PFSK-1 (cell line): ENCODE results near the gene NRM.

Experiments
- FOXP2 ChIP-seq: optimal IDR thresholded peaks from 2 replicates; pipeline ENCODE3; 2011; ENCODE audit warnings: borderline replicate concordance, control low read depth, inconsistent platforms; ENCODE audit not compliant: insufficient read depth; ENCODE audit errors: extremely low read length, extremely low read depth
- POLR2AphosphoS5 ChIP-seq: IDR thresholded peaks from 2 replicates; pipeline ENCODE4 v1.6.1; 2012; ENCODE audit warnings: low read depth, mild to moderate bottlenecking, control low read depth, low read length, moderate library complexity
- SIN3A ChIP-seq: IDR thresholded peaks from 2 replicates; pipeline ENCODE4 v1.6.1; 2012; ENCODE audit warnings: mild to moderate bottlenecking, low read length, moderate library complexity, borderline replicate concordance; ENCODE audit not compliant: insufficient read depth
- TAF1 ChIP-seq: IDR thresholded peaks from 2 replicates; pipeline ENCODE4 v1.6.1; 2012; ENCODE audit warnings: low read length, control low read depth, borderline replicate concordance; ENCODE audit not compliant: insufficient read depth
- TF ChIP-seq, protein P1 (sequence below), 2 experiments: IDR thresholded peaks; 2 replicates each; pipeline versions ENCODE4 v1.6.1 to v1.8.0; 2011 to 2012; ENCODE audit warnings: low read depth in 2 of 2, low read length in 2 of 2, control low read depth in 1 of 2, inconsistent platforms in 1 of 2, mild to moderate bottlenecking in 1 of 2, moderate library complexity in 1 of 2; ENCODE audit not compliant: insufficient read depth in 1 of 2

The NRM gene

DNA sequence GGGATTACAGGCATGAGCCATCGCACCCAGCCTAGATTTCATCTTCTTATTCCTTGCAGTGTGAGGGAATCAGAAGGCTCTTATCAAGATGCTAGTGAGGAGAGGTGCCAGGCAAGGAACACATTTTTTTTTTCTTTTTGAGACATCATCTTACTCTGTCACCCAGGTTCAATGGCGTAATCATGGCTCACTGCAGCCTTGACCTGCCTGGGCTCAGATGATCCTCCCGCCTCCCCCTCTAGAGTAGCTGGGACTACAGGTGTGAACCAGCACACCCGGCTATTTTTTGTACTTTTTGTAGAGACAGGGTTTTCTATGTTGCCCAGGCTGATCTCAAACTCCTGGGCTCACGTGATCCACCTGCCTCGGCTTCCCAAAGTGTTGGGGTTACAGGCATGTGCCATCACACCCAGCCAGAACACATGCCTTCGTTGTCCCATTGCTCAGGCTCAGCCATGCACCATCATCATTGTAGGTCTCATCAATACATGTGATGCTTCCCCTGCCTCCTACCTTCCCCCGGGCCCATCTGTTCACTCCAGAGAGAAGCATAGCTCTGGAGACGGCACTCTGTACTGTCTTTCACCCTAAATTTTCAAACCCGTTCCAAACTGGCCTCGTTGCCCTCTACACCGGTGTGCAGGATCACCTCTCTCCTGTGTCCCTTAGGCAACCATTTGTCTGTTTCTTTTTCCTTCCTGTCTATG, 41.6 kb upstream of the NRM start:
- TF ChIP-seq POLR2AphosphoS5 = no peak
- TF ChIP-seq TAF1 = no peak
- TF ChIP-seq FOXP2 = no peak
- TF ChIP-seq, protein P1, sequence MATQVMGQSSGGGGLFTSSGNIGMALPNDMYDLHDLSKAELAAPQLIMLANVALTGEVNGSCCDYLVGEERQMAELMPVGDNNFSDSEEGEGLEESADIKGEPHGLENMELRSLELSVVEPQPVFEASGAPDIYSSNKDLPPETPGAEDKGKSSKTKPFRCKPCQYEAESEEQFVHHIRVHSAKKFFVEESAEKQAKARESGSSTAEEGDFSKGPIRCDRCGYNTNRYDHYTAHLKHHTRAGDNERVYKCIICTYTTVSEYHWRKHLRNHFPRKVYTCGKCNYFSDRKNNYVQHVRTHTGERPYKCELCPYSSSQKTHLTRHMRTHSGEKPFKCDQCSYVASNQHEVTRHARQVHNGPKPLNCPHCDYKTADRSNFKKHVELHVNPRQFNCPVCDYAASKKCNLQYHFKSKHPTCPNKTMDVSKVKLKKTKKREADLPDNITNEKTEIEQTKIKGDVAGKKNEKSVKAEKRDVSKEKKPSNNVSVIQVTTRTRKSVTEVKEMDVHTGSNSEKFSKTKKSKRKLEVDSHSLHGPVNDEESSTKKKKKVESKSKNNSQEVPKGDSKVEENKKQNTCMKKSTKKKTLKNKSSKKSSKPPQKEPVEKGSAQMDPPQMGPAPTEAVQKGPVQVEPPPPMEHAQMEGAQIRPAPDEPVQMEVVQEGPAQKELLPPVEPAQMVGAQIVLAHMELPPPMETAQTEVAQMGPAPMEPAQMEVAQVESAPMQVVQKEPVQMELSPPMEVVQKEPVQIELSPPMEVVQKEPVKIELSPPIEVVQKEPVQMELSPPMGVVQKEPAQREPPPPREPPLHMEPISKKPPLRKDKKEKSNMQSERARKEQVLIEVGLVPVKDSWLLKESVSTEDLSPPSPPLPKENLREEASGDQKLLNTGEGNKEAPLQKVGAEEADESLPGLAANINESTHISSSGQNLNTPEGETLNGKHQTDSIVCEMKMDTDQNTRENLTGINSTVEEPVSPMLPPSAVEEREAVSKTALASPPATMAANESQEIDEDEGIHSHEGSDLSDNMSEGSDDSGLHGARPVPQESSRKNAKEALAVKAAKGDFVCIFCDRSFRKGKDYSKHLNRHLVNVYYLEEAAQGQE (IDR thresholded peaks at IDR 0.05; ENCODE audit: insufficient read depth in 1 of 2, low read depth in 2 of 2, low read length in 2 of 2) = no peak
- no peak for TF ChIP-seq SIN3A

DNA sequence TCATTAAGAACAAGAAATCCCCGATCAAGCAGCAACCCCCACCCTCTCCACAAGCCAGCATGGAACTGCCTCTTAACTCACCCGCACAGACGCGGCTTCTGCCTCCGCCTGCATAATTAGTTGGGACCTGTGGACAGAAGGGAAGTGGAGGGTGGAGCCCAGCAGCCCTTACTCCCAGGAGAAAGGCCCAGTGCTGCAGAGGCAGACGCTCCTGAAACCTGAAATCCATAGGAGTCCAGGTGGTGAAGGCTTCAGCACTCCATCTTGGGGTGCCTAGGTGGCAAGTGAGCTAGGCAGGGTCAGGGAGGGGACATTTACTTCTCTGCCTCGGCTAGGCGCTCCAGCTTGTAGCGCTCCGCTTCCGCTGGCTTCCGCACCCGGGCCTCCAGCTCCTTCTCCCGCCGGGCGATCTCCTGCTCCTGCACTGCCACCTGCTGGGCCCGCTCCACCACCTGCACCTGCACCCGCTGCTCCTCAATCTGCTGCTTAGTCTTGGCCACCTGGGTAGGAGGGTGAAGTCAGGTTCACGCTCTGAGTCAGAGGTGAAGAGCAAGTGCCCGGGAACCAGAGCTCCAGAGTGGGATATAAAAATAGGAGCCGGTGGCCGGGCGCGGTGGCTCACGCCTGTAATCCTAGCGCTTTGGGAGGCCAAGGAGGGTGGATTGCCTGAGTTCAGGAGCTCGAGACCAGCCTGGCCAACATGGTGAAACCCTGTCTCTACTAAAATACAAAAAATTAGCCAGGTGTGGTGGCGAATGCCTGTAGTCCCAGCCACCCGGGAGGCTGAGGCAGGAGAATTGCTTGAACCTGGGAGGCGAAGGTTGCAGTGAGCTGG, 40.0 kb upstream of the NRM start:
- TF ChIP-seq POLR2AphosphoS5 (0 out of 2 replicates have a peak, but pooled peaks have one; percentile 12), TAF1 (no peak)

DNA sequence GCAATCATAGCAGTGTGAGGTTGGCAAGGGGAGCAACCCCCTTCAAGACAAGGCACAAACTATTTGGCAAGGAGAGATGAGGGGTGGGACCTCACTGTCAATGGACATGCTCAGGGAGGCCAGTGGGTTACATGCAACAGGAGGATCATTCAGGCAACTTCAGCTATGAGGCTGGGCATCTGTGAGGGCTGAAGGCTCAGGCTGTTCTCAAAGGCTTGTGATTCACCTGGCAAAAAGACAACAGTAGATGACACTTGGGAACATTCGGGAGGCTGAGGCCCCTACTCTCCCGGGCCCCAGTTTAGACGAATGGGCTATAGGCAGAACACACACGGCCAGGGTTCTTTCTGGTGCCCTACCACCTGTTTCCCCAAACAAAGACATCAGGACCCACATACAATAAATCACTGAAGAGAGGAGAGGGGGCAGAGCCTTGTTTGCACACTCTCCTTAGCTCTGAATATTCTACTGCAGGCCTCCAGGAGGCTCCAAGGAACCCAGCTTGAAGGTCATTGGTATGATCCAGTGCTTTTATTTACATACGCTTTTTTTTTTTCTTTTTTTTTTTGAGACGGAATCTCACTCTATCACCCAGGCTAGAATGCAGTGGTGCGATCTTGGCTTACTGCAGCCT, 37.3 kb upstream of the NRM start:
- TF ChIP-seq, protein P1 (IDR thresholded peaks at IDR 0.05; ENCODE audit: insufficient read depth in 1 of 2, low read depth in 2 of 2, low read length in 2 of 2) = no peak
- TF ChIP-seq POLR2AphosphoS5 (no peak), FOXP2 (no peak), SIN3A (no peak), TAF1 (no peak)

DNA sequence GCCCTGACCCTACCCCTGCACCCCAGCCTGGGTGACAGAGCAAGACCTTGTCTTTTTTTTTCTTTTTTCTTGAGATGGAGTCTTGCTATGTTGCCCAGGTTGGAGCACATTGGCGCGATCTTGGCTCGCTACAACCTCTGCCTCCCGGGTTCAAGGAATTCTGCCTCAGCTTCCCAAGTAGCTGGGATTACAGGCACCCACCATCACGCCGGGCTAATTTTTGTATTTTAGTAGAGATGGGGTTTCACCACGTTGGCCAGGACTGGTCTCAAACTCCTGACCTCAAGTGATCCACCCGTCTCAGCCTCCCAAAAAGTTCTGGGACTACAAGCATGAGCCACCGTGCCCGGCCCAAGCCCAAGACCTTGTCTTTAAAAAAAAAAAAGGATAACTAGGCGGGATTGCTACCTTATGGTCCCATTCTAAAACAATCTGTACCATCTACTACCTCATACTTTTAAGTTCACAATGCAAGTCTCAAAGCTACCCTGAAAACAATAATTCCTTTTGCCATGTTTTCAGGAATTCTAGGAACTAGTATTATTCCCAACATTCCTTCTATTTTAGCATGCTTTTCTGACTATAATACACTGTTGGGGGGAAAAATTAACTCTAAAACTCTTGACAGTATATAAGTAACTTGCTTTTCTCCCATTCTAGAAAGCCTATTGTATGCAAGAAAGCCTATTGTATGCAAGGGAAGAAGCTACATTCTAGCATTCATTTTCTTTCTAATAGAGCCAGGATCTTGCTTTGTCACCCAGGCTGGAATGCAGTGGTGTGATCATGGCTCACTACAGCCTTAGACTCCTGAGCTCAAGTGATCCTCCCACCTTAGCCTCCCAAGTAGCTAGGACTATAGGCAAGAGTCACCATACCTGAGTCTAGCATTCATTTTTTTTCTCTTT, 36.0 kb upstream of the NRM start:
- TF ChIP-seq SIN3A (peak; percentile 3; the same call in 1 of the 2 replicates), FOXP2 (no peak), TAF1 (no peak)
- TF ChIP-seq, protein P1 (IDR thresholded peaks at IDR 0.05; ENCODE audit: insufficient read depth in 1 of 2, low read depth in 2 of 2, low read length in 2 of 2) = no peak
